ENCODE data around the gene HOXA3. TPM values are rescaled to one million over a fixed set of nuclear protein-coding genes. Genes with fewer than 3 reads are reported as not detected.

HOXA3 gene
- total and polyA plus RNA-seq, 2 of the 8 experiments (the other 6 are each of a cell fraction or from before 2014, with no cell fraction given), result not detected

DNA sequence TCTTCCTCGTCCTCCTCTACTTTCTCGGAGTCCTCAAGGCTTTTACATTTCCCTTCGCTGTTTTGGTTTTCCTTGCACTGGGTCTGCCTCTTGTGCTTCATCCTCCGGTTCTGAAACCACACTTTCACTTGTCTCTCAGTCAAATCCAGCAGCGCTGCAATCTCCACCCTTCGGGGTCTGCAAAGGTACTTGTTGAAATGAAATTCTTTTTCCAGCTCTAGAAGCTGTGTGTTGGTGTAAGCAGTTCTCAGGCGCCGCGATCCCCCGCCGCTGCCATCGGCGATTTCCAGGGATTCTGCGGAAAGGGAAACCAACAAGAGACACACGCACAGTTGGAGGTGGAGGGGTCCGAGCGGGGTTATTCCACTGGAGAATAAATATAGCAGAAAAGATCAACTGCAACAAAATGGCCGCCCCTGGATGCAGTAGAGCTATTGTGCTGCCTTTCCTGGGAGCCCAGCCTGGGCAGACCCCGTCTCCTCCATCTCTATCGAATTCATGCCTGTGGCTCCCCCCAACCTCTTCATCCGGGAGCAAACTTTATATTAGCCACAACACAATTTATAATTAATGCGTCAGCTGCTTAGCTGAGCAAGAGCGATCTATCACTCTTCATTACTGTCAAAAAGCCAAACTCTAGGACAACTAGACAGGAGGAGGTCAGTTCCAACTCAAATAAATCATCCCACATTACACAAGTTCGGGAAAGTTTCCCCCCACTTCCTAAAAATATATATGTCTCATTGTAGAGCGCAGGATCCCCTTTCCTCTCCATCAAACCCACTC lies 51.0 kb downstream of the HOXA3 start:
- Histone ChIP-seq H3K56ac (replicated peaks; ENCODE audit: insufficient read length, low read depth, low read length) (no peak overlapping the region), H2BK20ac (ENCODE audit: low read length) (no peak overlapping the region), H3K4me1 (replicated peaks in 1 of 4; ENCODE audit: control insufficient read depth in 3 of 4, insufficient read depth in 4 of 4, low read length in 3 of 4) (peaks cover 0 to 19% (median 9%) of the 10 kb centered on the region in 4 experiments; a peak in 6 of 7 replicates), H3K27ac (ENCODE audit: low read depth, low read length) (no peak overlapping the region), H3K36me3 (ENCODE audit: control insufficient read depth in 2 of 4, insufficient read depth in 4 of 4, low read length in 3 of 4) (peaks cover 0 to 11% (median 0%) of the 10 kb centered on the region in 4 experiments; a peak in 1 of 8 replicates), H3K9ac (replicated peaks in 1 of 4; ENCODE audit: extremely low read depth in 1 of 4, low read depth in 3 of 4, low read length in 3 of 4) (no peak overlapping the region), H3K9me3 (ENCODE audit: insufficient read depth in 2 of 2, low read depth in 1 of 2, low read length in 1 of 2) (no peaks in the 10 kb centered on the region), H2BK12ac (ENCODE audit: low read depth, low read length) (peak overlapping the region; percentile 39; the same call in 1 of the 2 replicates), H4K8ac (ENCODE audit: extremely low read depth, insufficient read depth, low read length) (no peak overlapping the region; the same call in 1 of the 2 replicates), H3K18ac (ENCODE audit: extremely low read depth, low read length) (no peak overlapping the region), H3K4me2 (ENCODE audit: insufficient read depth in 1 of 2, low read depth in 2 of 2, low read length in 2 of 2) (peak overlapping the region; percentile 44 to 69), H3K79me1 (ENCODE audit: low read depth, low read length) (no peaks in the 10 kb centered on the region), H2BK120ac (replicated peaks; ENCODE audit: low read depth, low read length) (no peak overlapping the region), H3K4me3 (ENCODE audit: extremely low read depth in 1 of 4, insufficient read depth in 2 of 4, low read depth in 3 of 4, low read length in 4 of 4) (peak overlapping the region; percentile 2 to 37 (median 10); a peak in 5 of 8 replicates), H3K4ac (replicated peaks; ENCODE audit: insufficient read length, low read depth, low read length) (no peak overlapping the region), H3K23me2 (ENCODE audit: low read depth, low read length) (peaks cover 4% of the 10 kb centered on the region; the same call in 1 of the 2 replicates), H2AK5ac (ENCODE audit: low read depth, low read length) (no peak overlapping the region), H4K20me1 (replicated peaks in 1 of 2; ENCODE audit: control insufficient read depth in 1 of 2, insufficient read depth in 2 of 2, low read length in 2 of 2) (peaks cover 23 to 40% of the 10 kb centered on the region in 2 experiments), H2BK15ac (ENCODE audit: low read length) (peak overlapping the region; percentile 61; the same call in 1 of the 2 replicates), H2AFZ (ENCODE audit: low read length) (no peak overlapping the region), H4K91ac (replicated peaks; ENCODE audit: insufficient read length, low read length) (no peak overlapping the region), H3K79me2 (ENCODE audit: control insufficient read depth in 1 of 2, insufficient read depth in 2 of 2, low read length in 2 of 2) (no peaks in the 10 kb centered on the region), H3K23ac (ENCODE audit: insufficient read length) (no peak overlapping the region), H3K14ac (ENCODE audit: insufficient read length) (no peak overlapping the region), H2BK5ac (ENCODE audit: low read depth, low read length) (no peak overlapping the region), H4K5ac (ENCODE audit: insufficient read length, low read depth, low read length) (no peak overlapping the region), H3K27me3 (replicated peaks in 1 of 4; ENCODE audit: control insufficient read depth in 3 of 4, extremely low read depth in 1 of 4, insufficient read depth in 3 of 4, low read length in 3 of 4) (peaks cover 96 to 100% (median 99%) of the 10 kb centered on the region in 4 experiments)
- ChIA-PET POLR2A (ENCODE audit: partially characterized antibody) (interaction anchor here (1.2 kb wide), 1 partner anchor 11 kb away, joined by 3 read pairs; no protein-coding TSS in a partner anchor), CTCF (ENCODE audit: partially characterized antibody) (interaction anchor here (1.1 to 12.1 kb wide), 3 partner anchors 9 to 44 kb away, joined by 3 to 123 read pairs (median 4); partner anchors contain the start of genes HOXA5 and HOXA6)
- 9% methylated on average over 25 of the region's 25 CpGs; no CpG with 5 or more reads in 1 of the 2 experiments for WGBS, 2 experiments (ENCODE audit: extremely low coverage in 1 of 2, insufficient coverage in 1 of 2, insufficient read length in 1 of 2, insufficient replicate concordance in 2 of 2, low coverage in 1 of 2, low lambda C conversion rate in 2 of 2, missing lambda C conversion rate in 1 of 2)
- FAIRE-seq (no peak), DNase-seq (ENCODE audit: low read depth in 1 of 2, low spot score in 2 of 2) (no peak)
- no peak for TF ChIP-seq TBP (IDR thresholded peaks at IDR 0.05; ENCODE audit: low read depth, low read length)
- TF ChIP-seq JUN (IDR thresholded peaks at IDR 0.05; ENCODE audit: low read depth, low read length), result no peak
- TF ChIP-seq SUZ12 (IDR thresholded peaks at IDR 0.05; ENCODE audit: low read length), result peak; percentile 90
- TF ChIP-seq TAF1 (IDR thresholded peaks at IDR 0.05; ENCODE audit: low read depth, low read length), result no peak
- no peak for TF ChIP-seq SP1 (IDR thresholded peaks at IDR 0.05; ENCODE audit: low read depth, low read length)
- no peak for TF ChIP-seq E2F6 (IDR thresholded peaks at IDR 0.05)
- TF ChIP-seq RAD21 (IDR thresholded peaks at IDR 0.05 in 1 of 2, conservative IDR thresholded peaks at IDR 0.05 in 1 of 2; ENCODE audit: low read depth in 2 of 2, low read length in 2 of 2), result no peak
- TF ChIP-seq YY1 (IDR thresholded peaks at IDR 0.05; ENCODE audit: low read depth, low read length), result peak; percentile 88
- no peak for TF ChIP-seq MAFK (IDR thresholded peaks at IDR 0.05; ENCODE audit: low read depth, low read length)
- no peak for TF ChIP-seq GTF2F1 (IDR thresholded peaks at IDR 0.05; ENCODE audit: borderline replicate concordance, low read depth, low read length)
- TF ChIP-seq NRF1 (IDR thresholded peaks at IDR 0.05; ENCODE audit: low read depth, low read length), result no peak
